GM12892 (cell line): ENCODE data around the gene S100A14.
"Not testable (repeated sequence)": the region's sequence is repeated elsewhere in the genome, so short reads cannot be mapped to it uniquely, and the experiment has no call there.

ENCODE experiments used
- DNase-seq: peaks from one replicate; pipeline ENCODE4 v3.0.0; 2011; ENCODE audit not compliant: insufficient read length
- FAIRE-seq: peaks from 2 replicates; lab custom pipeline; 2011; peaks lifted over from hg19 to GRCh38; lab: Jason Lieb, UNC
- POLR2A ChIP-seq: IDR thresholded peaks from 2 replicates; pipeline ENCODE4 v1.6.1; 2011; ENCODE audit warnings: low read depth, low read length, control low read depth
- POLR2AphosphoS5 ChIP-seq: IDR thresholded peaks from 2 replicates; pipeline ENCODE4 v1.6.1; 2011; ENCODE audit warnings: low read depth, low read length, control low read depth
- TAF1 ChIP-seq: IDR thresholded peaks from 2 replicates; pipeline ENCODE4 v1.6.1; 2011; ENCODE audit warnings: low read depth, mild to moderate bottlenecking, control low read depth, low read length, borderline replicate concordance

Gene S100A14

DNA sequence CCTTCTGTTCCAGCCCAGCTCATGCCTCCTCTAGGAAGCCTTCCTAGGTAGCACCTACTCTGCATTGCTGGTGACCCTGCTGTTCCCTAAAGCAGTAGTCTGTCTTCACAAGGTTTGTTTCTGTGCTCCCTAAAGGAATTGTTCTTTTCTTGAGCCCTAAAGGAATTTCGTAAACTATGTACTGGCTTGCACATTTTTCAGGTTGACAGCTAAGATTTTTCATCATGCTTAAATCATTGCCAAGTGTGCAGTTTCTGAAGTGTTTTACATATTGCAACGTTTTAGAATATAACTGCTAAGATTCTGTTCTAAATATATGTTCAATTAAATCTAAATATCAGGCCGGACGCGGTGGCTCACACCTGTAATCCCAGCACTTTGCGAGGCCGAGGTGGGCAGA lies 16.3 kb downstream of the S100A14 start:
- TF ChIP-seq POLR2AphosphoS5 (no peak), TAF1 (no peak)
- FAIRE-seq = no peak
- no peak for DNase-seq

DNA sequence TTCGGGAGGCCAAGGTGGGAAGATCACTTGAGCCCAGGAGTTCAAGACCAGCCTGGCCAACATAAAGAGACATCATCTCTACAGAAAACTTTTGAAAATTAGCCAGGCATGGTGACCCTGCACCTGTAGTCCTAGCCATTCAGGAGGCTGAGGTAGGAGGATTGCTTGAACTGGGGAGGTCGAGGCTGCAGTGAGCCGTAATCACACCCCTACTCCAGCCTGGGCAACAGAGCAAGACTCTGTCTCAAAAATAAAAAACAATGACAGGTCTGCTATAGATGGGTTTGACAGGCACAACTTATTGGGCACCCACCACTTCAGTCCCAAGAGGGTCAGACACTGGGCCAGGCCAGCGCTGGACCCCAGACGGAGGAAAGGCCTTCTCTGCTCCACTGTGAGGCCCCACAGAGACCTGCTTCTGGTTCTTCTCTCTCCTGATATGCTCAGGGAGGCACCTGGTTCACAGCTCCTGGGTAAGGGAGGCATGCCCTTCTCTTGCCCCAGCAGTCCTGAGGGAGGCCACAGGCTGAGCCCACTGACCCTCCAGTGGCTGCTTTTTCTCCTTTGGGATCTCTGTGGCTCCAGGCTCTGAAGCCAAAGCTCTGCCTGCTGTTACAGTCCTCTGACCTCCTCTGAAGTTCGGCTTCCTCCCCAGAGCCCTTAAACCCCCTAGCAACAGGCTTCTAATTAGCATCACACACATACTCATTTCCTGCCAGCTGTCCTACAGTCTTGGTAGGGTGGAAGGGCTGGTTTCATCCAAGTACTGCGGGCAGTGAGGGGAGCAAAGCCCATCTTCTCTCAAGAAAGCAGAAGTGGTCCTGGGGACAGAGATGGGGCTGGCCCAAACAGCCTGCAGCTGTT lies 17.6 kb downstream of the S100A14 start:
- TF ChIP-seq POLR2A (peak; percentile 68; the same call in 1 of the 2 replicates), POLR2AphosphoS5 (peak; percentile 49), TAF1 (no peak)
- peak; percentile 93 for FAIRE-seq
- DNase-seq = peak; percentile 79

DNA sequence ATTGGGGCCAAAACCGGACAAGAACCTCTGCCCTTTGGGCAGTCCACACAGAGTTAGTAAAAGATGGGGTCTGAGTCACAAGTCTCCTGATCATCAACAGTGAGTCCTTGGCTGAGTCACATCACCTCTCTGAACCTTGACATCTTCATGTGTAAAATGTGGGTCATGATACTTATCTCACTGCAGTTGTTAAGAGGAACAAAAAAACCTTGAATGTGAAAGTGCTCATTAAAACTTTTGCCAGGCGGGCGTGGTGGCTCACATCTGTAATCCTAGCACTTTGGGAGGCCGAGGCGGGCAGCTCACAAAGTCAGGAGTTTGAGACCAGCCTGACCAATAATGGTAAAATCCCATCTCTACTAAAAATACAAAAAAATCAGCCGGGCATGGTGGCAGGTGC lies 18.9 kb downstream of the S100A14 start:
- FAIRE-seq (no peak), DNase-seq (no peak)
- TF ChIP-seq POLR2A (no peak), POLR2AphosphoS5 (no peak), TAF1 (no peak)

DNA sequence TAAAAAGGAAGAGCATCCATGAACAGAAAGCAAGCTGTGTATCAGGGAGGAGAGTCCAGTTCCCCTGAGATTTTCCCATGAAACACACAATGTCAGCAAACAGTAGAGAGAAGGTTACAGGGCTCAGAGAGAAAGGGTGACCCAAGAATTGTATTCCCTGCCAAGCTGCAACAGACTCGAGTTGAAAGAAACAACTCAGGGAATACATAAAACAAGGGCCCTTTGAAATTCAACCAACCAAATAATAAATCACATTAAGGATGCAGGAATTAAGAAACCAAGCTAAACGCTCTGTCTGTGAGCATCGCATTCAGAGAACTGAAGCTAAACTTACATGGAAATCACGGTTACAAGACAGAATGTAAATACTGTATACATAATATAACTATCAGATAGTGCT lies 23.4 kb downstream of the S100A14 start:
- no peak for TF ChIP-seq TAF1
- no peak for FAIRE-seq
- no peak for DNase-seq

DNA sequence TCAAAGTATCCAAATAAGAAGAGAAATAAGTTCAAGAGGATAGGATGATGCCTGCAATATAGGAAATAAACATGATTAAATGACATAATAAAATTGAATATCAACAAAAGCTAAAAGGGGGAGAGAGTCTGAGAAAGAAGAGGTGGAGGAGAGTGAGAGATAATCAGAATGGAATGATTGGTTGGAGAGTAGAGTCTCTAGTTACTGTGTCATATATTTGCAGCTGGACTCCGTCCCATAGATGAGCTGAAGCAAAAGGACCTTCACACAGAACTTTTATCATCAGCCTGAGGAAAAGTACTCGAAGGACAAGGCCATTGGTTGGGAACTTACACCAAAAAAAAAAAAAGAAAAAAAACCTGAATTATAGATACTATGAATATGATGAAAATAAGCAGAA lies 27.6 kb downstream of the S100A14 start:
- FAIRE-seq (no peak), DNase-seq (no peak)
- TF ChIP-seq POLR2AphosphoS5 (no peak), TAF1 (no peak), POLR2A (no peak)

DNA sequence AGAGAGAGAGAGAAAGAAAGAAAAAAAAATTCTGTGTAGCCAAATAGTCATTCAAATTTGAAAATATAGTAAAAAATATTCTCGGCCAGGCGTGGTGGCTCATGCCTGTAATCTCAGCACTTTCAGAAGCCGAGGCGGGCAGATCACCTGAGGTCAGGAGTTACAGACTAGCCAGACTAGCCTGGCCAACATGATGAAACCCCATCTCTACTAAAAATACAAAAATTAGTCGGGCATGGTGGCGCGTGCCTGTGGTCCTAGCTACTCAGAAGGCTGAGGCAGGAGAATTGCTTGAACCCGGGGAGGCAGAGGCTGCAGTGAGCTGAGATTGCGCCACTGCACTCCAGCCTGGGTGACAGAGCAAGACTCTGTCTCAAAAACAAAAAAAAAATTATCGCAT lies 28.1 kb downstream of the S100A14 start:
- DNase-seq, FAIRE-seq: not testable (repeated sequence)

DNA sequence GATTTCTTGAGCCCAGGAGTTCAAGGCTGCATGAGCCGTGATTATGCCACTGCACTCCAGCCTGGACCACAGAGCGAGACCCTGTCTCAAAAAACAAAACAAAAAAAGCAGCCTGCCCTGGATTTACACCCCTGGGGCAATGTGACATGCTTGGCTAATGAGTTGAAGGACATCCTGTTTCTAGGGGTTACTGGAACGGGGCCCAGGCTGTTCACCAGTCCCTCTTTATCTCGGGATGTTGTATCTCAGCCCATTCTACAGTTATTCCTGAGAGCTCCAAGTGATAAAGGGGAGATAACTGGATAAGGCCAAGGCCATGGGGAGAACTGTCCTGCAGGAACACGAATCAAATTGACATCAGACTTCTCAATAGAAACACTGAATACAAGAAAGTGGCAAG lies 28.8 kb downstream of the S100A14 start:
- TF ChIP-seq POLR2AphosphoS5 (no peak), TAF1 (no peak), POLR2A (no peak)
- DNase-seq (no peak), FAIRE-seq (no peak)

DNA sequence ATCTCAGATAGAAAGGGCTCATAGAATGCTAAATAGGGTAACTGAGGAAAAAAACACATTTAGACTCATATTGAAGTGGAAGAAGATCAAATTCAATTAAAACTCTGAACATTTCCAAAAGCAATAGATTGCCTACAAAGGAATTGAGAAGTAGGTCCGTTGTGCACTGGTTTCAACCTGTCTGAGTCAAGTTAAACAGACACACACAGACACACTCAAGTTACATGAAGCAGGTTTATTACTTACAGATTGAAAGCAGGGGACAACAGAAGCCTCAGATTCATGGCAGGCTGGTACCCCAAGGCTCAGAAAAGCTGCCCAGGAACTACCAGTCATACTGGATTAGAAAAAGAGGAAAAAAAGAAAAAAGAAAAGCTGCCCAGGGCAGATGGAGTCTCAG lies 29.8 kb downstream of the S100A14 start:
- FAIRE-seq = peak; percentile 14
- TF ChIP-seq POLR2A (no peak), TAF1 (no peak), POLR2AphosphoS5 (no peak)
- no peak for DNase-seq

DNA sequence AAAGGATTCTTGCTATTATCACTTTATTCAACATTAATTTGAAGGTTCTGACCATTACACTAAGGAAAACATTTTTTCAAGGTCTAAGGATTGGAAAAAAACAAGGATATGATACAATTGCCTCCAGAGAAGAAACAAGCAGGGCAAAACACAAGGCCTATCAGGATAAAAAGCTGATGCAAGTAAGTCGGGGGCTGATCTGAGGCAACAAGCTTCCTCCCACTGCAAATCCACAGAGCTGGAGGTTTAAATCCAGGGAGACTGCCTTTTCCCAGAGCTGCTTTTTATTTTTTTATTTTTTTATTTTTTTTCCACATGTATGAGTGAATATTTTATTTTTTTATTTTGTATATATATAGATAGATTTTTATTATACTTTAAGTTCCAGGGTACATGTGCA lies 31.1 kb downstream of the S100A14 start:
- FAIRE-seq = no peak
- no peak for DNase-seq
- TF ChIP-seq POLR2A = no peak
- TF ChIP-seq POLR2AphosphoS5 = no peak
- TF ChIP-seq TAF1 = no peak

DNA sequence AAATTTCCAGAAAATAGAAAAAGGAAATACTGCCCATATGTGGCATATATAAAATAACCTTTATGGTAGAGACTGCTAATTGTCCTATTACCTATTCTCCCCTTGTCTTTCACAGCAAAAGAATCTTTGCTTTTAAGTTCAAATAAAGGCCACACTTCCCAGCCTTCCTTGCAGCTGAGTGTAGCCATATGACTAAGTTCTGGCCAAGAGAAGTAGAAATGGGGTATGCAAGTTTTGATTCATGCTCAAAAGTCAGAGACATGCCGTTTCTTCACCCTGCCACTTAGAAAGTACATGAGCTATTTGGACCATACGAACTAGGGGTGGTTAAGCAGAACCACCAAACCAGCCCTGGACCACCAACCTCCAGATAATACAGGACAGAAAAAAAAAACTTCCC lies 32.1 kb downstream of the S100A14 start:
- FAIRE-seq (no peak), DNase-seq (no peak)
- TF ChIP-seq TAF1 (no peak), POLR2A (no peak), POLR2AphosphoS5 (no peak)

DNA sequence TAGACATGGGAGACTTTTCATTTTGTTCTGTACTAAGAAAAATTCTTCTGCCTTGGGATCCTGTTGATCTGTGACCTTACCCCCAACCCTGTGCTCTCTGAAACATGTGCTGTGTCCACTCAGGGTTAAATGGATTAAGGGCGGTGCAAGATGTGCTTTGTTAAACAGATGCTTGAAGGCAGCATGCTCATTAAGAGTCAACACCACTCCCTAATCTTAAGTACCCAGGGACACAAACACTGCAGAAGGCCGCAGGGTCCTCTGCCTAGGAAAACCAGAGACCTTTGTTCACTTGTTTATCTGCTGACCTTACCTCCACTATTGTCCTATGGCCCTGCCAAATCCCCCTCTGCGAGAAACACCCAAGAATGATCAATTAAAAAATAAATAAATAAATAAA lies 32.6 kb downstream of the S100A14 start:
- not testable (repeated sequence) for DNase-seq, FAIRE-seq

DNA sequence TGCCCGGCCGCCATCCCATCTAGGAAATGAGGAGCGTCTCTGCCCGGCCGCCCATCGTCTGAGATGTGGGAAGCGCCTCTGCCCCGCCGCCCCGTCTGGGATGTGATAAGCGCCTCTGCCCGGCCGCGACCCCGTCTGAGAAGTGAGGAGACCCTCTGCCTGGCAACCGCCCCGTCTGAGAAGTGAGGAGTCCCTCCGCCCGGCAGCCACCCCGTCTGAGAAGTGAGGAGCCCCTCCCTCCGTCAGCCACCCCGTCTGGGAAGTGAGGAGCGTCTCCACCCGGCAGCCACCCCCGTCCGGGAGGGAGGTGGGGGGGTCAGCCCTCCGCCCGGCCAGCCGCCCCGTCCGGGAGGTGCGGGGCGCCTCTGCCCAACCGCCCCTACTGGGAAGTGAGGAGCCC lies 33.3 kb downstream of the S100A14 start:
- FAIRE-seq = not testable (repeated sequence)

DNA sequence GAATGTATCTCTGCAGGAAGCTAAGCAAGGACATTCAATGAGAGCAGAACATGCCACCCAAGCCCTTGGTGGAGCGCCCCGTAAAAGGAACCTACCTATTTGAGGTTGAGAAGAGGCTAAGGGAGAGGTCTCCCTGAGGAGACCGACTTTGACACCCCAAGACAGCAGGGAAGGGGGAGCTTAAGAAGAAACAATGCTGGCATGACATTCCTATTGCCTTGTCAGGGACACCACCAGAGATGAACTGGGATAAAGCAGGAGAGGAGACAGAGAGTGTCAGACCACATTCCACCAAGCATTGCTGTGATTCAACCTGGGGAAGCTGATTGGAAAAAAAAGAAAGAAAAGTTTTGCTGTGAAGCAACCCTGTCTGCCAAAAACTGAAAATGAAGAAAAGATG lies 37.2 kb downstream of the S100A14 start:
- DNase-seq = no peak
- FAIRE-seq = no peak
- TF ChIP-seq TAF1 (no peak), POLR2AphosphoS5 (no peak), POLR2A (no peak)

More for the DNA sequence above, 33.3 kb downstream of the S100A14 start:
- not testable (repeated sequence) for DNase-seq
